Measurements from ENCODE around the gene KLHL29.

KLHL29 gene

DNA sequence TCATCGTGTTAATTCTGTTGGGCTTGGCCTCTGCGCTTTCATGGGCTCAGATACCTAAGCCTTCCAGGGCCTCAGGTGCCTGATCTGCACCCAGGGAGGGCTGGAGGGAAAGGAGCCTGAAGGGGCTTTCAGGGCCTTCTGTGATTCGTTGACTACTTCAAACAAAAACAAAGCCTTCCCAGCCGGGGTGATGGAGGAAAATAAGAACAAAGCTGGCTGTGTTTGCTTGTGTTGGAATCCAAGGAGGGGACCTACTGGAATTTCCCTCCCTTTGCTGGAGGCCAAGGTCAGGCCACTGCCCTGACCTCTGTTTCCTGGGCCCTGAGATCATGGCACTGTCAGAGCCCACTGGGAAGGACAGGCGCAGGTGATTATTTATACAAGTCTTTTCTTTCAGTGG is 135.3 kb downstream of the KLHL29 start:
- TF ChIP-seq YY1 (IDR thresholded peaks at IDR 0.05; ENCODE audit: low read depth) = no peak
- TF ChIP-seq CEBPB (IDR thresholded peaks at IDR 0.05) = no peak
- no peak for TF ChIP-seq EGR1 (IDR thresholded peaks at IDR 0.05)
- TF ChIP-seq, protein P1, sequence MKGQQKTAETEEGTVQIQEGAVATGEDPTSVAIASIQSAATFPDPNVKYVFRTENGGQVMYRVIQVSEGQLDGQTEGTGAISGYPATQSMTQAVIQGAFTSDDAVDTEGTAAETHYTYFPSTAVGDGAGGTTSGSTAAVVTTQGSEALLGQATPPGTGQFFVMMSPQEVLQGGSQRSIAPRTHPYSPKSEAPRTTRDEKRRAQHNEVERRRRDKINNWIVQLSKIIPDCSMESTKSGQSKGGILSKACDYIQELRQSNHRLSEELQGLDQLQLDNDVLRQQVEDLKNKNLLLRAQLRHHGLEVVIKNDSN (IDR thresholded peaks at IDR 0.05) = no peak
- TF ChIP-seq ZBTB7A (IDR thresholded peaks at IDR 0.05; ENCODE audit: low read depth) = no peak
- TF ChIP-seq TAF1 (IDR thresholded peaks at IDR 0.05; ENCODE audit: low read depth) = no peak
- TF ChIP-seq, protein P2, sequence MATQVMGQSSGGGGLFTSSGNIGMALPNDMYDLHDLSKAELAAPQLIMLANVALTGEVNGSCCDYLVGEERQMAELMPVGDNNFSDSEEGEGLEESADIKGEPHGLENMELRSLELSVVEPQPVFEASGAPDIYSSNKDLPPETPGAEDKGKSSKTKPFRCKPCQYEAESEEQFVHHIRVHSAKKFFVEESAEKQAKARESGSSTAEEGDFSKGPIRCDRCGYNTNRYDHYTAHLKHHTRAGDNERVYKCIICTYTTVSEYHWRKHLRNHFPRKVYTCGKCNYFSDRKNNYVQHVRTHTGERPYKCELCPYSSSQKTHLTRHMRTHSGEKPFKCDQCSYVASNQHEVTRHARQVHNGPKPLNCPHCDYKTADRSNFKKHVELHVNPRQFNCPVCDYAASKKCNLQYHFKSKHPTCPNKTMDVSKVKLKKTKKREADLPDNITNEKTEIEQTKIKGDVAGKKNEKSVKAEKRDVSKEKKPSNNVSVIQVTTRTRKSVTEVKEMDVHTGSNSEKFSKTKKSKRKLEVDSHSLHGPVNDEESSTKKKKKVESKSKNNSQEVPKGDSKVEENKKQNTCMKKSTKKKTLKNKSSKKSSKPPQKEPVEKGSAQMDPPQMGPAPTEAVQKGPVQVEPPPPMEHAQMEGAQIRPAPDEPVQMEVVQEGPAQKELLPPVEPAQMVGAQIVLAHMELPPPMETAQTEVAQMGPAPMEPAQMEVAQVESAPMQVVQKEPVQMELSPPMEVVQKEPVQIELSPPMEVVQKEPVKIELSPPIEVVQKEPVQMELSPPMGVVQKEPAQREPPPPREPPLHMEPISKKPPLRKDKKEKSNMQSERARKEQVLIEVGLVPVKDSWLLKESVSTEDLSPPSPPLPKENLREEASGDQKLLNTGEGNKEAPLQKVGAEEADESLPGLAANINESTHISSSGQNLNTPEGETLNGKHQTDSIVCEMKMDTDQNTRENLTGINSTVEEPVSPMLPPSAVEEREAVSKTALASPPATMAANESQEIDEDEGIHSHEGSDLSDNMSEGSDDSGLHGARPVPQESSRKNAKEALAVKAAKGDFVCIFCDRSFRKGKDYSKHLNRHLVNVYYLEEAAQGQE (IDR thresholded peaks at IDR 0.05; ENCODE audit: low read depth) = no peak
- no peak for TF ChIP-seq EP300 (IDR thresholded peaks at IDR 0.05; ENCODE audit: borderline replicate concordance)
- TF ChIP-seq FOXM1 (IDR thresholded peaks at IDR 0.05; ENCODE audit: borderline replicate concordance, low read depth) = no peak
- no peak for TF ChIP-seq TCF12 (IDR thresholded peaks at IDR 0.05; ENCODE audit: low read depth)
- no peak for TF ChIP-seq NFIC (IDR thresholded peaks at IDR 0.05)

DNA sequence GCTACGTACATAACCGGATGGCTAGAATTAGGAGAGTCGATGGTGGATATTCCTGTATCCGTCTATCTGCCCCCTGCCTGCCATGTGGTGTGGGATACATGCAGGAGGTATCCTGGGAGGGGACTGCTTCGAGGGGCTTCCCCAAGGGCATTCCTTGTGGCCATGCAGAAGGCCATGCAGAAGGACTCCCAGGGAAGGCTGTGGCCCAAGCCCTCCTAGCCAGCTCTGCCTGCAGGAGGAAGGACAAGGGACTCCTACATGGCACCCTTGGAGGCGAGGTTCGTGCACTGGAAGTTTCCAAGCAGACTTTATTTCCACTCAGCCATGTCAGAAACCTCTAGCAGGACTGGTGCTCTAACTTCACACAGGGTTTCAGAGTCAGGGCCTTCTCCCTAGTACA is 136.1 kb downstream of the KLHL29 start:
- TF ChIP-seq EGR1 (IDR thresholded peaks at IDR 0.05) (no peak), ZBTB7A (IDR thresholded peaks at IDR 0.05; ENCODE audit: low read depth) (no peak), MAX (IDR thresholded peaks at IDR 0.05) (no peak), EP300 (IDR thresholded peaks at IDR 0.05; ENCODE audit: borderline replicate concordance) (no peak), CEBPB (IDR thresholded peaks at IDR 0.05) (no peak)

DNA sequence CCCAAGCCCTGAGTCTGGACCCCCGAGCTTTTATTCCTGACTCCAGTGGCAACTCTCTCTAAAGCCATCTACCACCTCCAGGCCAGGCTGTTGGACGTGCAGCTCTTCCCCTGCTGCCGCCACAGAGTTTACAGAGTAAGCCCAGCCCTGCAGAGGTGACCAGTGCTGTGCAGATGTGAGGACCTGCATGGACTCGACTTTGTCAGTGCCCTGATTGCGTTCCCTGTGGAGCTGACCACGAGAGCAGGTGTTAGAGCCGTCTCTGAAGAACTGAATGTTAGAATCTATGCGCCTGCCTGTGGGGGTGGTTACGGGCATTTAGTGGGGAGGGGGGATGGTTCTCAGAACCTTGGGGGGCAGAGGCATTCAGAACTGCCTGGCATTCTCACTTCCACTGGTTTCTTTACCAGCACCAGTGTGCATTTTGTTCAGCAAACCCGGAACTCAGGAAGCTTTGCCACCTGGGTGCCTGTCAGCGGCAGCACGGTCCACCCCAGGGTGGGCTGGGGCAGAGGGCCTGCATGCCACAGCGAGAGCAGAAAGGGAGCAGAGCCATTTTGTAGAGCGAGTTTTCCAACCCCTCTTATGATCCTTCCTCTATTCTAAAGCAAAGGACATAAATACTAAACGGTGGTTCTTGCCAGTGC is 137.9 kb downstream of the KLHL29 start:
- TF ChIP-seq NFIC (IDR thresholded peaks at IDR 0.05) (no peak), FOXM1 (IDR thresholded peaks at IDR 0.05; ENCODE audit: borderline replicate concordance, low read depth) (no peak), ZBTB7A (IDR thresholded peaks at IDR 0.05; ENCODE audit: low read depth) (no peak), TCF12 (IDR thresholded peaks at IDR 0.05; ENCODE audit: low read depth) (no peak), TEAD4 (IDR thresholded peaks at IDR 0.05) (no peak), YY1 (IDR thresholded peaks at IDR 0.05; ENCODE audit: low read depth) (no peak), CREB1 (IDR thresholded peaks at IDR 0.05; ENCODE audit: low read depth) (no peak), TAF1 (IDR thresholded peaks at IDR 0.05; ENCODE audit: low read depth) (no peak), RAD21 (IDR thresholded peaks at IDR 0.05; ENCODE audit: low read depth) (no peak), EP300 (IDR thresholded peaks at IDR 0.05; ENCODE audit: borderline replicate concordance) (no peak), CEBPB (IDR thresholded peaks at IDR 0.05) (no peak)
- TF ChIP-seq, protein P1 (IDR thresholded peaks at IDR 0.05) = no peak

DNA sequence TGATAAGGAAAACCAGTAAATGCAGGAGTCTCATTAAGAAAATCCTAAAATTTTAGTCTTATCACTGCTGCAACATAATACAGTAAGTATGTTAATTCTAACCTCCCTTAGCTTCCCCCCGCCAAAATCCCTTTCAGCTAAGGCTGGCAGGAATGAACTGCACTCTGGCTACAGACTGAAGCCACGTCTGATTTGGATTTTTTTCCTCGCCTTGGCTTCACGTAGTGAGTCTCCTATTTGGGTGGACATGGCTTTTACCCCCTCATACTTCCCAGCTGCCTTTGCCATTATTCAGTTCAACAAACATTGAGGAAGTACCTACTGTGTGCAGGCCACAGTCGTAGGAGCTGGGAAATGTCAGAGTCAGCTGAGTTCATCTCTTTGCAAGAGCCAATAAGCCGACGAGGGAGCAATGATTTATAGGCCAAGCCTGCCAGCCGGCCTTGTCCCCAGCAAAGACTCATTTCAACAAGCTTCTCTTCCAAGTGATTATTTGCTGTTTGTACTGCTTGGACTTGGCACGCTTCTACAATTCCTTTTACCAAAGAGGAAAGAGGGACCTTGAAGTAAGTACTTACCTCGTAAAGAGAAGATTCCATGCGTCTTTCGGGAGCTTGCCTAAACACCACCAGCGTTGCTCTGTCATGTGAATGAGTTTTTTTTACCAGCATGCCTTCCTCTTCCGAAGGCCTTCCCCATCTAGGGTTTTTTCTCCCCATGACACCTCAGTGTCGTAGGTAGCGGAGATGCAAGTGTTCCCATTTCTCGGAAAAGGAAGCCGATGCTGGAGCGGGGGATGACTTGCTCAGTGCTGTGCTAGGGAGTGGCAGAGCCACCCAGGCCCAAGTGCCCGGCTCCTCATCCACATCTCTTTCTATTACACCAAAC is 138.6 kb downstream of the KLHL29 start:
- no peak for TF ChIP-seq CEBPB (IDR thresholded peaks at IDR 0.05)
- TF ChIP-seq EGR1 (IDR thresholded peaks at IDR 0.05) = no peak
- no peak for TF ChIP-seq TCF12 (IDR thresholded peaks at IDR 0.05; ENCODE audit: low read depth)
- TF ChIP-seq CREB1 (IDR thresholded peaks at IDR 0.05; ENCODE audit: low read depth) = no peak
- TF ChIP-seq, protein P2 (IDR thresholded peaks at IDR 0.05; ENCODE audit: low read depth) = no peak
- no peak for TF ChIP-seq ZBTB7A (IDR thresholded peaks at IDR 0.05; ENCODE audit: low read depth)
- no peak for TF ChIP-seq NFIC (IDR thresholded peaks at IDR 0.05)
- no peak for TF ChIP-seq FOXM1 (IDR thresholded peaks at IDR 0.05; ENCODE audit: borderline replicate concordance, low read depth)
- TF ChIP-seq, protein P1 (IDR thresholded peaks at IDR 0.05) = no peak
- no peak for TF ChIP-seq YY1 (IDR thresholded peaks at IDR 0.05; ENCODE audit: low read depth)
- no peak for TF ChIP-seq EP300 (IDR thresholded peaks at IDR 0.05; ENCODE audit: borderline replicate concordance)
- TF ChIP-seq TAF1 (IDR thresholded peaks at IDR 0.05; ENCODE audit: low read depth) = no peak
- TF ChIP-seq RAD21 (IDR thresholded peaks at IDR 0.05; ENCODE audit: low read depth) = no peak
- TF ChIP-seq MAX (IDR thresholded peaks at IDR 0.05) = no peak
- no peak for TF ChIP-seq TEAD4 (IDR thresholded peaks at IDR 0.05)

GRCh38 chr2:23524261-23524706 is 139.3 kb downstream of the KLHL29 start:
- TF ChIP-seq NFIC (IDR thresholded peaks at IDR 0.05) (0 out of 2 replicates have a peak, but pooled peaks have one; percentile 10), RAD21 (IDR thresholded peaks at IDR 0.05; ENCODE audit: low read depth) (no peak)

Data from Ishikawa (cell line).